Stimulated activated CD8-positive, alpha-beta memory T cell treated with anti-CD3 and anti-CD28 coated beads, Interleukin-4, amount 100 ng/mL, for 4 hours (primary cell): ENCODE measurements around the gene ZCCHC7.
"Not testable (repeated sequence)": the region's sequence is repeated elsewhere in the genome, so short reads cannot be mapped to it uniquely, and the experiment has no call there.

ENCODE experiments used
- DNase-seq, 2 donors: peaks; one replicate each; pipeline ENCODE4 v3.0.0-alpha.2; 2020; ENCODE audit warnings: low read depth in 2 of 2, low spot score in 1 of 2

ZCCHC7 gene

DNA sequence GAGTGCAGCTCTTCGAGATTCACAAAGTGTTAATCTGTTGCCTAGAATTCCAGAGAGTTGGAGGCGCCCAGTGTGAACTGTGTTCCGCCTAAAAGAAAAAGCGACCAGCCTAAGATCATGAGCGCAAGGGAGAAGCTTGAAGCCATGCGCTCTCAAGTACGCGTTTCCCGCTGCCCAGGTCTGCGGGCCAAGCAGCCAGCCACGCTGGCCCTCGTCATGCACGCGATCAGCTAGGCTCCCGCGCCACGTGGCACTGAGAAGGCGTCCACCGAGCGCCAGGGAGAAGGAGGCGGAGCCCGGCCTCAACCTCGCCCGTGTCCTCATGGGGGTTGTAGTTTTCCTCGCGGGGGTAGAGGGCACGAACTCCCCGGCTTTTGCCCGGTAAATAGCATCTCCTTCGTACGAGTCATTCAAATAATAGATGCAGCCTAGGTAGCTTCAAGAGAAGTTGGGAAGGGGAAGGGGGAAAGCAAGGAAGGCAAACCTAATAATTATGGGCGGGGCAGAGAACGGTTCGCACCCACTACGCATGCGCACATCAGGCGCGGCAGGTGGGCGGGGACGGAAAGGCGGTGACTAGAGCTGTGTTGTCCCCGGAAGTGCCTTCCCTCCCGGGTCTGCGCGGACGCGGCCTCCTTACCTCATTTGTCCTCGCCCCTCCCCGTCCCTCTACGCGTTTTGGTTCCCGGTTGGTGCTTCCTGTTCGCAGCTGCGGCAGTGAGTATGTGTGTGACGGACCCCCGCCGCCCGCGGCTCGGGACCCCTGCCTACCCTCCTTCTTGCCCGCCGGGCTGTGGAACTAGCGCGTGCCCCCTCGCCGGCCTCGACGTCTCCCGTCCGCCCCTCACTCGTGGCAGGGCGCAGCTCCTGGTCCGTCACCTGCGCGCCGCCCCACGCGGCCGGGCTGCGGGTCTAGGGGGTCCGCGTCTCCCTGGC is at the start of gene ZCCHC7:
Gene ZCCHC7 (plus strand): TSS at position 668 of the 936 bp plus-strand sequence.
- DNase-seq = peak; percentile 95 to 98

DNA sequence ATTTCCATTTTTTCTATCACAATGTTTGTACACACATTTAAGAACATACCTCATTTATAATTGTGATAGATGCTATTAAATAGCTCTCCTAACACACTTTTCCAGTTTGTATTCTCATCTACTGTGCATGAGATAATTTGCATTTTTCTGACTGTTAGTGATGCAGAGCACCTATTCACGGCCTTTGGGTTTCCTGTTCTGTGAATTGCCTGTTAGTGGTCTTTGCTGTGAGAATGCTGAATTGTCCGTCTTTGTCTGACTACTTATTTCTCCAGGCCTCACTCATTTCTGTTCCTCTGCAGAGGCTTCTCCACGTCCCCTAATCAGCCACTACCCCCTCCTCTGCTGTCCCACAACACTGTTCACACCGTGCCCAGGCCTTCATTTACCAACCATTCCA is 45.6 kb upstream of the ZCCHC7 start:
- DNase-seq = not testable (repeated sequence)

DNA sequence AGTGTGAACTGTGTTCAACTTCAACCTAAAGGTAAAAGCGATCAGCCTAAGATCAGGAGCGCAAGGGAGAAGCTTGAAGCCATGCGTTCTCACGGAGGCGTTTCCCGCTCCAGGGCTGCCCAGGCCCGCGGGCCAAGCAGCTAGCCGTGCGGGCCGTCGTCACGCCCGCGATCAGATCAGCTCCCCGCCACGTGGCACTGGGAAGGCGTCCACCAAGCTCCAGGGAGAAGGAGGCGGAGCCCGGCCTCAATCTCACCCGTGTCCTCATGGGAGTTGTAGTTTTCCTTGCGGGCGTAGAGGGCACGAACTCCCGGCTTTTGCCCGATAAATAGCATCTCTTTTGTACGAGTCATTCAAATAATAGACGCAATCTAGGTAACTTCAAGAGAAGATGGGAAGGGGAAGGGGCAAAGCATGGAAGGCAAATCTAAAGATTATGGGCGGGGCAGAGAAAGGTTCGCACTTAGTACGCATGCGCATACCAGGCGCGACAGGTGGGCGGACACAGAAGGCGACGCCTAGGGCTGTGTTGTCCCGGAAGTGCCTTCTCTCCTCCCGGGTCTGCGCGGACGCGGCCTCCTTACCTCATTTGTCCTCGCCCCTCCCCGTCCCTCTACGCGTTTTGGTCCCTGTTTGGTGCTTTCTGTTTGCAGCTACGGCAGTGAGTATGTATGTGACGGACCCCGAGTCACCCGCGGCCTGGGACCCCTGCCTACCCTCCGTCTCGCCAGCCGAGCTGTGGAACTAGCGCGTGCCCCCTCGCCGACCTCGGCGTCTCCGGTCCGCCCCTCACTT is 40.8 kb upstream of the ZCCHC7 start:
- DNase-seq = peak; percentile 80 to 89

DNA sequence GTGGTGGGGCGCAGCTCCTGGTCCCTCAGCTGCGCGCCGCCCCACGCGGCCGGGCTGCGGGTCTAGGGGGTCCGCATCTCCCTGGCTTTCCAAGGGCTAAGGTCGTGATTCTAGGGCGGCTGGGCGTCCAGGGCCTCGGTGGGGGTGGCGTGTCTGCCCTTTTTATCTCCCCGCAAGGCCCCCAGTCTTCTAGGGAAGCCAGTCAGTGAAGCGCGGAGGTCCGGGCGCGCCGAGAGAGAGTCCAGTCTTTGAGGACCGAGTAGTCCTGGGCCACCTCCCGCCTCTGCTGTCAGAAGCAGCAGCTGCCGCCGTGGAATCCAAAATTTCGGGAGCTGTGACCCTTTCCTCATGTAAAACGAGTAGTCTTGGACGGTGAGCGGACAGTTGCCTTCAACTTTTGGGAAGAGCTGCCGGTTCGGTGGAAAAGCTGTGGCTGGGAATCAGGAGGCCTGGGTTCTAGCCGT is 40.2 kb upstream of the ZCCHC7 start:
- not testable (repeated sequence) for DNase-seq

DNA sequence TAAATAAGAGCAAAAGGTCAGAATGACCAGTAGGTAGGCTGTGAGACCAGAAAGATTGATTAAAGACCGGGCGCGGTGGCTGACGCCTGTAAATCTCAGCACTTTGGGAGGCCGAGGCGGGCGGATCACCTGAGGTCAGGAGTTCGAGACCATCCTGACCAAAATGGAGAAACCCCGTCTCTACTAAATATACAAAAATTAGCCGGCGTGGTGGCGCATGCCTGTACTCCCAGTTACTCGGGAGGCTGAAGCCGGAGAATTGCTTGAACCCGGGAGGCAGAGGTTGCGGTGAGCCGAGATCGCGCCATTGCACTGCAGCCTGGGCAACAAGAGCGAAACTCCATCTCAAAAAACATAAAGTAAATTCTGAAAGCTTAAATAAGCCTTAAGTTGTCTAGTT is 38.9 kb upstream of the ZCCHC7 start:
- DNase-seq = not testable (repeated sequence)

DNA sequence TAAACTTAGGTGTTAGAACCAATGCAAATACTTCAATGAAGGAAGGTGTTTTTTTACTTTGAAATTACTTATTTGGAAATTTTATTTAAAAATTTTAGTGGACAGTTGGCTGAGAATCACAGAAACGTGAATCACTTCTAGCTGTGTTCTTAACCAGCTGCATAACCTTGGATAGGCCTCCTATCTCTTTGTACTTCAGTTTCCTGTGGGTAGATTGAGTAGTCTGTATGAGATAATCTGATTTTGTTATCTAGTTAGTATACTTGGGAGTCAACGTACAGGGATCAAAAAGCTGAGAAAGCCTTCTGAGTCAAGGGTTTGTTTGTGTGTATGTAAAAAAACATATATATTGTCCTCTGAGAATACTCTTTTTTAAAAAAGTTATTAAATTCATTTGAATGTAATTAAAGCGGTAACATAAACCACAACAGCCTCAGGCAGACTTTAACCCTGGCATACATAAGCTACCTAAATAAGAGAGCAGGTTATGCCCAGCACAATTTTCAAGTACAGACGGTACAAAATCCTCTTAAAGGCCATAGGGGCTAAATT is 38.1 kb upstream of the ZCCHC7 start:
- no peak for DNase-seq

DNA sequence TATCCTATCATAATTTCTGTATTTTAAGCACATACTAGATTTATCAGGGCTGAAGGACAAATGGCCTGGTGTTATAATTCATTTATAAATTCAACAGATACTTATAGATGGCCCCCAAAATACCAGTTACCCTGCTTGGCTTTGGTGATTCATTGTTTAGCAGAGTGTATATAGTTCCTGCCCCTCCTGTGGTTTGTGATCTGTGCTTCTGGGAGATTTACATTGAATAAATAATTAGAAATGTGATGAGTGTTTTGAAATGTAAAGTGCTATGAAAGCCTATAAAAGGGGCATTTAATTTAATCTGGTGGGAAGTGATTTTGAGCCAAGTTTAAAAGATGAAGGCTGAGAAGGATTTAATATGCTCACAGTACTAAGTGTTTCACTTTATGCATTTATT is 36.7 kb upstream of the ZCCHC7 start:
- no peak for DNase-seq

DNA sequence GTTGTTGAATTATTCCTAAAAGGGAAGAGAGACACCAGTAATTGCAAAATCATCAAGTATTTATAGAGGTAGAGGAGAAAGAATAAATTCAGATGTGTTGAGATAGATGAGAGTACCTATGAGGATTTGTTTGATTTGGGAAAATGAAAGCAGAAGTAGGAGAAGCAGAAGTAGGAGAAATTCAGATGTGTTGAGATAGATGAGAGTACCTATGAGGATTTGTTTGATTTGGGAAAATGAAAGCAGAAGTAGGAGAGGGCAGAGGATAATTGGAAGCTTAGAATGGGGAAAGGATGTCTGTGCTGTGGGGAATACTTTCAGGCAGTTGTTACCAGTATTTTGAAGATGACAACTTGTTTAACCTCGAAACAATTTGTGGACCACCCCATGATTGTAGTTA is 35.1 kb upstream of the ZCCHC7 start:
- DNase-seq = no peak

DNA sequence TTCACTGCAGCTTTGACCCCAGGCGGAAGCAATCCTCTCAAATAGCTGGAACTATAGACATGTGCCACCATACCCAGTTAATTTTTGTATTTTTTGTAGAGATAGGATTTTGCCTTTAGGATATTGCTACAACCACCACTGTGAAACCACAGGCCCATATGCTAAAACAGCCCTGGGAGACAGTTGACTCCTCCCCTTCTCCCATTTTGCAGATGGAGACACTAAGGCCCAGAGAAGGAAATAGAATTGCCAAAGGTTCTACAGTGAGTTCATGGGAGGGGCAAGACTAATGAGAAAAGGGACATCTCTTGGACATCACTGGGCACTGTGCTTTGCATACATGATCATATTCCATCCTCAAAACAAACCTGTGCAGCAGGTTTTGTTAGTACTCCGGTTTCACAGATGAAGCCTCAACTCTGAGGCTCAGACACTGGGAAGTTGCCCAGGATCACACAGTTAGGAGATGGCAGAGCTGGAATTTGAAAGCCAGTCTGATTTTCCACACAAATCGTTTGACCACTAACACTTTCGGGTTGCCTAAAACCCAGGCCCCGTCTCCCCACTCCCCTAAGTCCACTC is 27.6 kb upstream of the ZCCHC7 start:
- DNase-seq = not testable (repeated sequence)

DNA sequence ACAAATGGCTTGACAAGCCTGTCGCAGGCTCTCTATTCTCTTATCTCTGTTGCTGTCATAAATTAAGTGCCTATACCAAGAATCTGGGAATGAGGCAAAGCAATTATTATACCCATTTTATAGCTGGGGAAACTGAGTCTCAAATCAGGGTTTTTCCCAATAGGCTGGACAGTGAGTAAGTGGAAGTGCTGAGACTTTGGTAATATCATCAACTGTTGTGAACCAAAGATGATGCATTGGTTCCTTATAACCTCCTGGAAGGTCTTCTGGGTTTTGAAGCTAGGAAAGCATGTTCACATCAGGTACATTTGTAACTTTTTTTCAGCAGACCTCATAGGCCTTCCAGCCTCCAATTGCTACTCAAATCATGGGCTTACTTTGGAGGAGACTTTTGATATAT is 25.6 kb upstream of the ZCCHC7 start:
- DNase-seq = no peak

DNA sequence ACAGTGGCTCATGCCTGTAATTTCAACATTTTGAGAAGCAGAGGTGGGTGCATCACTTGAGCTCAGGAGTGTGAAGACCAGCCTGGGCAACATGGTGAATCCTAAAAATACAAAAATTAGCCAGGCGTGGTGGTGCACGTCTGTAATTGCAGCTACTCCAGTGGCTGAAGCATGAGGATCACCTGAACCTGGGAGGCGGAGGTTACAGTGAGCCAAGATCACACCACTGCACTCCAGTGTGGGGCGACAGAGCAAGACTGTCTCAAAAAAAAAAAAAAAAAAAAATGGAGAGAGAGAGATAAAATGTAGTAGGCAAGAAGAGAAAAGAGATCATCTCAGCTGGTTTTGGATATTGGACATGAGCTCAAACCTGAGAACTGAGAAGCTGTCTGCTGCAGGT is 23.7 kb upstream of the ZCCHC7 start:
- no peak for DNase-seq

DNA sequence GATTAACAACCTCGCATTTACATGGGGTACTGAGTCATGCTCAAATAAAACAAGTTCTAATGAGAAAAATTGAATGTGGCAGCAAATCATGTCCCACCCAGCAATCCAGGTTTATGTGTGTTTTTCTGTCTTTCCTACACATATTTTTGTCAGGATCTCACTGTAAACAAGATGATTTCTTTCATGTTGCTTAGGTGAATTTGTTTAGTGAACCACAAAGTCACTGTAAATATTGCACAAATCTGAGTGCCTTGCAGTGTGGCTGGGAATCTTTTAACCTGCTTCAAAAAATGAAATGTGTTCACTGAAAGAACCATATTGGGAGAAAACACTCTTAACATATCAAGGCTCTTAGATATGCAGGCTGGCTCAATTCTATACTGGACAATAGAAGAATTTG is 23.1 kb upstream of the ZCCHC7 start:
- no peak for DNase-seq

DNA sequence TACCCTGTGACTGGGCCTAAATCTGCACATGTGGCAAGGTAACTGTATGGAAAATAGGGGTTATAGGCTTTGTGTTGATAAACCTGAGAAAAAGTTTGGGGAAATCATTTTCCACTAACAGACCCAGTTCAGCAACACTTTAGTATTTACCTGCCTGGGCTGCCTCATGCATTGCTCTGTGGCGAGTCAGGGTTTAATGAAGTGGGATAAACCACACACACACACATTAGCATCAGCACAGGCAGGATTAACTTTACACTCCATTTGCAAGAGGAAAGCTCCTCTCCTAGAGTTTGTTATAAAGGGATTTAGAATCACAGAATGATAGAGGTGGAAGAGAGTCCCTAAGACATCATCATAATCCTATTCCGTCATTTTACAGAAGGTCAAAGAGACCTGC is 20.0 kb upstream of the ZCCHC7 start:
- DNase-seq = no peak

DNA sequence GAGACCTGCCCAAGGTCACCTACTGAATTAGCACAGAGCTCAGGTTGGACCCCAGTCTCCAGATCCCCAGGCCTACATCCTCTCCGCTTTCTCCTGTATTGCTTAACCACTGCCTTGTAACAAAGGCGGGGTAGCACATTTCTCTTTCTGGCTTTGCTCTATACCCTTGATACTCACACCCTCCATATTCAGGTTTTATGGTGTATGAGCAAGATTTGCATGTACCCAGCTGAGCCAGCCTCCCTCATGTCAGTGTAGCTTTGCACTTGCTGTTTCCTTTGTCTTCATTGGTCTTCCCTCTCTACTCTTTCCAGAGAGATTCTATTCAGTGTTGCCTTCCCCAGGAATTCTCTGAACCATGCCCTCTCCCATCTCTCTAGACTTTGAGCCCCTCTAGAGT is 19.6 kb upstream of the ZCCHC7 start:
- DNase-seq = no peak

DNA sequence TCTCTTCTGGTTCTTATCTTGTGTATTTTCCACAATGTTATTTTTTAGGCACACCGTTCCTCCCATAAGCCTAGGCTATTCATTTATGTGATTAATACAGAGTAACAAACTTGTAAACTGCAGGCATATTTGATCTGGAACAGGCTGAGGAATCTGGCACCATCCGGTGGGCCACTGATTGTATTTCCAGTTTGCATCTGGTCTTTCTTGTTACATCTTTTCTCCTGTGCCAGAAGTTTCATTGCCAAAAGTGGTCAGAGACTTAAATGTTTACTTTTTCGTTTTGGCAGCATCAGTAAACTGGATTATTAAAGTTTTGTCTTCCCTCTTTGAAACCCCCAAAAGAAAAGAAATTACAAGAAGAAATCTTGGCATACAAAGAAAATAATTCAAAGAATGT is 17.9 kb upstream of the ZCCHC7 start:
- no peak for DNase-seq

DNA sequence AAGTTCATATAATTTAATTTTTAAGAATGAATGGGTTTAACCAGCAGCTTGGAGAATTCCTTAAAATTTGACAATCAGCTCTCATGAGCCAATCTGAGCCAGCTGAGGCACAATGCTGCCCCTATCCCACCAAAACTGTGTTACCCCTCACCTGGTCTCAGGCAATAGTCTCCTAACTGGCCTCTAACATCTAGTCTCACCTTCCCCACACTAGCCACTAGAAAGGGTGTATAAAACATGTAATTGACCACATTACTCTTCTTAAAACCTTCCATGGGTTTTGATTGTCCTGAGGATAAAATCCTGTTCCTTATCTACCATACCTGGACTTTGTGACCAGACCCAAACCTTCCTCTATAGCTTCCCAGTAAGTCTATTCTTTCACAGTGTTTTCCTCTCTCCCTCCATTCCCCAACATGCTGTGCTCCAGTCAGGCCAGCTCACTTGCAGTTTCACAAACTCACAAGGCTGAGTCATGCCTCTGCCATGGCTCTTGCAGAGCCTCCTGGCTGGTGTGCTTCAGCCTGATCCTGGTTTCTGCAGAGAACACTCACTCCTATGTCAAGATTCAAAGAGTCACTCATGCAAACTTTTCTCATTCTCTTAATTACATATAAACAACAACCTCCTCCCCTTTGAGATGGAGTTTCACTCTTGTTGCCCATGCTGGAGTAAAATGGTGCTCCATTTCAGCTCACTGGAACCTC is 16.0 kb upstream of the ZCCHC7 start:
- DNase-seq = no peak

DNA sequence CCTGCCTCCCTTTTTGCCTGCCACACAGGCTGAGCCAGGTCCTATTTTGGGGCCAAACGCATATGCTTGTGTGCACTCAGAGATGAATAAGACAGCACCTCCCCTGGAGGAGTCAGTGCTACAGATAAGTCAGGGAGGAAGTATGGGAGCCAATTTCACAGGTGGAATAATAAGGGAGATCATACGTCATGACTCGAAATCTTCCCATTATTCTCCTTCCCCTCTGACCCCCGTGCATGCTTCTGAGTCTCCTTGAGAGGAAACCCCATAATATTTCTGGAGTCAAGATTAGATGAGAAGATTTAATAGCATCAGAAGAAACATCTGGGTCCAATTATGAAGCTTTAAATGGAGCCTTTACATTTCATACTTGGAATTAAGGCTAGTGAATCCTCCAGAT is 15.1 kb upstream of the ZCCHC7 start:
- no peak for DNase-seq

DNA sequence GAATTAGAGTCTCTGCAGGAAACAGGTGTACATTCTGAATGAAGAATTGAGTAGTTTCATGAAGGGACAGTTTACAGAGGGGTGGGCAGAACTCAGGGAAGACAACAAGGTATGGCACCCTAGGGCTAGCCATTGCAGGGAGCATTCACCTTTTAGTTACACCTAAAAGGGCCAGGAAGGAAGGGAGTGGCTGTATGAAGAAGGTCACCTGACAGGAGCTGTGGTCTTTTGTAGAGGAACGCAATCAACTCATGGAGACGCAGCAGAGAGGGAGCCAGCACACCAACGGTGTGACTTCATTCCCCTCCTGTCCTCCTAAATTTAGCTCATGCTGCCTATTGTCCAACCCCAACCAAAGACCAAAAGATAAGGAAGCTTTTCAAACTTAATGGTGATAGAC is 12.7 kb upstream of the ZCCHC7 start:
- no peak for DNase-seq

DNA sequence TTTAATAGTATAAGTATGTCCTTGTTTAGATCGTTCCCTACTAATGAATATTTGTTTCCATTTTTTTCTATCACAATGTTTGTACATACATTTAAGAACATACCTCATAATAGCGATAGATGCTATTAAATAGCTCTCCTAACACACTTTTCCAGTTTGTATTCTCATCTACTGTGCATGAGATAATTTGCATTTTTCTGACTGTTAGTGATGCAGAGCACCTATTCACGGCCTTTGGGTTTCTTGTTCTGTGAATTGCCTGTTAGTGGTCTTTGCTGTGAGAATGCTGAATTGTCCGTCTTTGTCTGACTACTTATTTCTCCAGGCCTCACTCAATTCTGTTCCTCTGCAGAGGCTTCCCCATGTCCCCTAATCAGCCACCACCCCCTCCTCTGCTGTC is 5.9 kb upstream of the ZCCHC7 start:
- DNase-seq = not testable (repeated sequence)

DNA sequence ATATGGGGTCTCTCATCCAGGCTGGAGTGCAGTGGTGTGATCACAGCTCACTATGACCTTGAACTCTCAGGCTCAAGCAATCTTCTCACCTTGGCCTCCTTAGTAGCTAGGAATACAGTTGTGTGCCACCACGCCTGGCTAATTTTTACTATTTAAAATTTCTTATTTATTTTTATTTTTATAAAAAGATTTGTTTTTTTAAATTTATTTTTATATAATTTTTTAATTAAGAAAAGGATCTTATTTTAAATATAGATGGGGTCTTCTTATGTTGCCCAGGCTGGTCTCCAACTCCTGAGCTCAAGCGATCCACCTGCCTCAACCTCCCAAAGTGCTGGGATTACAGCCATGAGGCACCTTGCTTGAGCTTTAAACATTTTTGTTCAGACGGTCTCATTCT is 2.4 kb upstream of the ZCCHC7 start:
- DNase-seq = no peak

DNA sequence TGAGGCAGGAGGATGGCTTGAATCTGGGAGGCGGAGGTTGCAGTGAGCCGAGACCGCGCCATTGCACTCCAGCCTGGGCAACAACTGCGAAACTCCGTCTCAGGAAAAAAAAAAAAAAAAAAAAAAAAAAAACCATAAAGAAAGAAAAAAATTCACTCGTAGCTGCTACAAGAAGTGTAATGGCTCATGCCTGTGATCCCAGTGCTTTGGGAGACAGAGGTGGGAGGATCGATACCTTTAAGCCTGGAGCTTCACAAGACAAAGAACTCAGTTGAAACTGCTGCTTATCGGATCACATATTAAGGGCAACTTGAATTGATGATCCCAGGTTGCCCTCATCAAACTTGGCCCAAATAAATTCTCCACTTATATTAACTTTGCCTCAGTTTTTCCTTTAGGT is 1.0 kb upstream of the ZCCHC7 start:
- no peak for DNase-seq
